GM18519 (cell line): Measurements from ENCODE around the gene SUFU.

Source experiments
- ATAC-seq: cut with Tn5 transposase; IDR thresholded peaks from one replicate; pipeline ENCODE4 v1.9.1; 2021; ENCODE audit warnings: mild to moderate bottlenecking, moderate library complexity; ENCODE audit not compliant: unreplicated experiment, low FRiP score

Gene SUFU

DNA sequence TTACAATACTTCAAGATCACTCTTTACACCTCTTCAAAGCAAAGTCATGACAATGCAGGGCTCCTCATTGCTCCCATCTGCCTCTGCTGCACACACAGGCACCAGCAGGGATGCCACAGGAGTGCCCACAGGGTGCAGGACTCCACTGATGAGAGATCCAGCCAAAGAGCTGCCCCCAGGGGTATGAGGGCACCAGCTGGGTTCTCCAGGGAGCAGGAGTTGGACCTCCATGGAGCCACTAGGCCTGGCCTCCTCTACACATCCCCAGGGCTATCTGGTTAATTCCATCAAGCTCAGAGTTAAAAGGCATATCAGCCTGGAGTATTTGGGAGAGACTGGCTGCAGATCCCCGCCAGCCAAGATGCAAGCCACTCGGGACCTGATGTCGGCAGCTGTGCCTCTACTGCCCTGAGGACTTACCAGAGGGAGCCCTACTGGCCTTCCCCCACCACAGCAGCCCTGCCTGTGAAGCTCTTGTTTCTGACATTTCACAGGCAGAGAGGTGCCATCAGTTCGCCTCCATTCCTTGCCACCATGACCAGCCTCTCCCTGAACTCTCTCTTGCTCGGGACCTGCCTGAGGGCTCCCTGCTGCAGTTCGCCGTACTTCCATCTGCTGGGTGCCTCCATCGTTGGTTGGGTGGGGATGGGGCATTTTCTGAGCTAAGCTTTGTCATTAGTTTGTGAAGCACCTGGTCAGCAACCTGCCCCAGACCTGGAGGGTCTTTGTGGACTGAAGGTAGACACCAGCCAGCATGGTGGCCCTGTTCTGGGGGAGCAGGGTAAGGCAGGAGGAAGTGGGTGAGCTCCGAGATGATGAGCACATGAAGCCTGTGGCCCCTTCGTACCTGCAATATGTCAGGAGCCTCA lies 128.0 kb downstream of the SUFU start:
- no peak for ATAC-seq

DNA sequence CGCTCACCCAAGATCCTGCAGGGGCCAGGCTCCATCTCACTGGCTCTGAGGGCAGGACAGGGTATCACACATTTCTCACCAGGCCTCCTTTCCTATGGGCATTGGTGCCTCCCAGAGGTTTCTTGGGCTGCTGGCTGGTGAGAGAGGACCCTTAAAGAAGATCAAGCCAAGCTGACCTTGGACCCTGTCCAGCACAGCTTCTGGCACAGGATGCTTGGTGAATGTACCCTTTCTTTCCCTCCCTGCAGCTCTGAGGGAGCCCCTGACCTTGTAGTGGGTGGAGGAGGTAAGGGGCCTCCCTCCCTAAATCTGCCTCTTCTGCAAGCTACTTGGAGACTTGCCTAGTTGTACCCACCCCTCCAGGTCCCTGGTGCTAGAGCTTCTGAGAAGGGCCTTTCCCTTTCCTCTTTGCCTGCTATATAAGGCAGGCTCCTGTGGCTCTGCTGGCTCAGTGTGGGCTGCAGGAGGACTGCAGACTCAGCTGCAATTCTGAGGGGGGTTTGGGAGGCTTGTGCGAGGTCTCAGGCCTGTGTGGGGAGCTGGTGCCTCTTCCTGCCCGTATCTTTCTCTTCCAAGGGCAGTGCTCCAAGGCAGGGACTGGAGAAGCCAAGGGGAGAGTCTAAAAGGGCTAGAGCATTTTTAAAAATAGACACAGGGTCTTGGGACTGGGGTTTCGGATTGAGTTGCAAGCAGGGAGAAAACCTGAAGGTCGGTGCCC lies 128.8 kb downstream of the SUFU start:
- no peak for ATAC-seq

DNA sequence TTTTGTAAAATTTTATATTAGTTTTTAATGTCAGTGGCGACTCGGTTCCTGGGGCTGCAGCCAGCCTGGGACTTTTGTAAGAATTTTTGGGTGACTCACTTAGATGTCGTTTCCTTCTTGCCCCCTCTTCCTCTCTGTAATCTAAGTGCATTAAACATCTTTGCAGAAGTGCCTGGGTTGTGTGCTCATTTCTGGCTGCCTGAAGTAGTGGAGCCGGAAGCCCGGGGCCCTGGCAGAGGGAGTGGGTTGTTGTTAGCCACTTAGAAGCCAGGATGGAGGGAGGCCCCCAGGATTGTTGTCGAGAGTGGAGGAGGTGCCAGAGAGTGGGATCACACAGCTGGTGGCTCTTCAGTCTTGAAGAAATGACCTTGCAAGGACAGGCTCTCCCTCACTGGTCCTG lies 129.5 kb downstream of the SUFU start:
- no peak for ATAC-seq

DNA sequence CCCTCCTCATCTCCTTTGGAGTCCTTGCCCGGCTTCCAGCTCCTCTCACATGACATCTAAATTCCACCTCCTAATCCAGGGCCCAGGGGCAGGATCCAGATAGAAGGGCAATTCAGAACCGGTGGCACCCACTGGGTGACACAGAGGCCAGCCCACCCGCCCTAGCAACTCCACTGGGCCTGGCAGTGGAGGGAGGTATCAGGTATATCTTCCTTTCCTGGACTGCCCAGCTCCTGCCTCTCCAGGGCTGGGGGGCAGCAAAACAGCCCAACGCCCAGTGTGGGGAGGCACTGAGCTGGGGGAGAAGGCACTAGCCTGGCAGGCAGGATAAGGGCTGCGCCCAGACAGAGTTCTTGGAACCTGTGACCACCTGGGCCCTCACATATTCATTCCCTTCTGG lies 130.1 kb downstream of the SUFU start:
- ATAC-seq, result no peak

DNA sequence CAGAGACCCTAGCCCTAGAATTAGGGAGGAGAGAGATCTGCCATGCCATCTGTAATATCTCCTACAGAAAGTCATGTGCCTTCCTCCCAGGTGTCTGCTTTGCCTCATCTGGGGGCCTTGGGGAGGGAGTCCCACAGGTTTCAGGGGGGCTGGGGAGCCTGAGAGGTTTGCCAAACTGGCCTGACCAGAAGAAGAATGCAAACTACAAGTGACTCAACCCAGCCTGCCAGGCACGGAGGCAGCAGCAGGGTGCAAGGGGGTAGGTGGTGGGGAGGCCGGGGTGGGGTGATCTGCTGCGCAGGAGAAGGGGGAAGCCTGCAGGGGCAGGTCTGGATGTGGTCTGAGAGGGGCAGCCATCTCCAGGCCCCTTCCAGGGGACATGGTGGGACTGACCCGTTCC lies 130.9 kb downstream of the SUFU start:
- ATAC-seq, result no peak

DNA sequence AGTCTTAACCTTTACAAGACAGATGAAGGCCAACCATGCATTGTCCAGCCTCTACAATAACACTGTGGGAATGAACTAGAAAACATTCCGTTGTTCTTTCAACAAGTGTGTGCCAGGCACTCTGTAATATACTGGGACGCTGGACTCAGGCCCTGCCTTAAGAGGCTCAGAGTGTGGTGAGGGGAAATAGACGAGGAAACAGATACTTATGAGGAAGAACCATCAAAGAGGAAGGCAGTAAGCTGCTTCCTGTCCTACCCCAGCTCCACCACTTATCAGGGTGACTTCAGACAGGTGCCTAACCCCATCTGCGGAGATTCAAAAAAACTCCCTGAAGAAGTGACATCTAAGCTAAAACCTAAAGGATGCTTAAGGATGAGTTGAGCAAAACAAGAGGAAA lies 131.6 kb downstream of the SUFU start:
- ATAC-seq, result no peak

DNA sequence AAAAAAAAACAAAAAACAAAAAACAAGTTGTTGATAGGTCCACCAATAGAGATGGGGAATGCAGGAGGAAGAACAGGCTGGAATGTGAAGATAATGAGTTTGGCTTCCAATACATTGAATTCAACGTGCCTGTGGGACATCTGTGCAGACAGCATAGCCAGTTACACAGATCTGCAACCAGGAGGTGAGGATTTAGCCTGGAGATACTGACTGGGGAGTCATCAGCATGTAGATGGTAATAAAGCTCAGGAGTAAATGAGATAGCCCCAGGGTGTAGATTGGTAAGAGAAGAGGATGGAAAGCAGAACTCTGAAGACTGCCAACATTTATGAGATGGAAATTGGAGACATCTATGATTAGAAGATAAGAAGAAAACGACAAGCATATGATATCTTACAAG lies 135.8 kb downstream of the SUFU start:
- no peak for ATAC-seq

DNA sequence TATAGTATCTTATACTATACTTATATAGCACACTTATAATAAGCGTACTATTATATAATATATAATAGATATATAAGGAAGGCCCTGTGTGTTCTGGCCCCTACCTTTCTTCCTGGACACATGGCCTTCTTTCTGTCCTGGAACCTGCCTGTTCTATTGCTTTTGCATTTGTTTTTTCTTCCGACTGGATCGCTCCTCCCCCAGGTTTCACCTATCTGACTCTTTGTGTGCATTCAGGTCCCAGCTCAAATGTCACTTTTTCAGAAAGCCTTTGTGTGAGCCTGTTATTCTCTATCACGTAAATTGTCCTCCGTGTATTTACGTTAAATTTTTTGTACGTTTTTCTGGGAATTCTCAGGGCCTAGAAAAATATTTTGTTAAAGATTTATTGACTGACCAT lies 137.6 kb downstream of the SUFU start:
- ATAC-seq, result no peak

DNA sequence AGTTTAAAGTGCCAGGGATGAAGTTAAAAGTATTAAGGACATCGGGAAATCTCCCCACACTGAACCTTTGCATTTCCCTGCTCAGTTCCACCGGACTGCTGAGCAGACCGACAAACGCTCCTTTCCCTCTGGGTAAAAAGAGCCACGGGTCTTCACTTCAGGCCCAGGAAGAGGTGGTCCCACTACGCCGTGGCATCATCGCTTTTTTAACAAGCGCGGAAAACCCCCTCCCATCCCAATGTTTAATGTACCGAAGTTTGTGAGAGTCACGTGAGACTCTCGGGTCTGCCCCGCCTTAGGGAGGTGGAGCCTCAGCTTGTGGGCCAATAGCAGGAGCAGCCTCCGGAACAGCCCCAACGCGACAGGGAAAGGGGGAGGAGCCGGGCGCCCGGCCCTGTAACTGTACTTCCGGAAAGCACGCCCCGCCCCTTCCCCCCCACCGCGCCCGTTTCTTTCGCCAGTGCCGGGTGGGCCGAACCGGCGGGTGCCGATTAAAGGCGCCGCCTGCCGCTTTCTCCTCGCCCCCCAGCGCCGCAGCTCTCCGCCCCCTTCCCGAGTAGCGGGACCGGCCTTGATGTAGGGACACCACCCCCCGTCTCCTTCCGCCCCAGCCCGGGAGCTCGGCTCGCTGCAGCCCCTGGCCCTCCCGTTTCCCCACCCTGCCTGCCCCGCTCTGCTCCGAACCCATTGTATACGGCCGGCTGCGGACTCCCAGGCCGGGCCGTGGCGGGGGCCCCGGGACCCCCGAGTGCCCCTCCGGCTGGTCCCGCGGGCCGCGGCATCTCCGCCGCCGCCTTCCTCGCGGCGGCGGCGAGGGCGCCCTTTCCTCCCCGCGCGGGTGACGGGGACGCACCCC lies 138.3 kb downstream of the SUFU start:
- peak; percentile 41 for ATAC-seq

DNA sequence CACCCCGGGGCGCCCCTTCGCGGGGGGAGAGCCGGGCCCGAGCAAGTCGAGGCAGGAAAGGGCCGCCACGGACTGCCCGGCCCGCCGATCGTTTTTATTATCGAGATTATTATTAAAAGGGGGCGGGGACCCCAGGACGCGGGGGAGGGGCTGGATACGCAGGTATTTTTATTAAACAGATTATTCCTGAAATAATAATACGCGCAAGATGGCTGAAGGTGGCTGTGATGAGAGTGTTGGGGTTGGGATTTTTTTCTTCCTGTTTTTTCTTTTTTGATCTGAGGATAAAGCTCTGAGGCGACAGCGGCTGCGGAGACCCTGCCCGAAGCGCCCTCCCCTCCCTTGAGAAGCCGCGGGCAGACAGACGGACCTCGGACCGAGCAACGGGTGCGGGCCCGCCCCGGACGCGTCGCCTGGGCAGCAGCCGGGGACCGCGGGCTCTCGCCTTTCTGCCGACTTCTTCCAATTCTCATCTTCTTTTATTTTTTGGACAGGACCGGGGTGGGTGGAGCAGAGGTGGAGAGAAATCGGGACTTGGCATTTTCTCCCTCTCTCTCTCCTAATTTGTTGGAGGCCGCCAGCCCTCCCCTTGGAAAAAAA lies 139.1 kb downstream of the SUFU start:
- no peak for ATAC-seq

DNA sequence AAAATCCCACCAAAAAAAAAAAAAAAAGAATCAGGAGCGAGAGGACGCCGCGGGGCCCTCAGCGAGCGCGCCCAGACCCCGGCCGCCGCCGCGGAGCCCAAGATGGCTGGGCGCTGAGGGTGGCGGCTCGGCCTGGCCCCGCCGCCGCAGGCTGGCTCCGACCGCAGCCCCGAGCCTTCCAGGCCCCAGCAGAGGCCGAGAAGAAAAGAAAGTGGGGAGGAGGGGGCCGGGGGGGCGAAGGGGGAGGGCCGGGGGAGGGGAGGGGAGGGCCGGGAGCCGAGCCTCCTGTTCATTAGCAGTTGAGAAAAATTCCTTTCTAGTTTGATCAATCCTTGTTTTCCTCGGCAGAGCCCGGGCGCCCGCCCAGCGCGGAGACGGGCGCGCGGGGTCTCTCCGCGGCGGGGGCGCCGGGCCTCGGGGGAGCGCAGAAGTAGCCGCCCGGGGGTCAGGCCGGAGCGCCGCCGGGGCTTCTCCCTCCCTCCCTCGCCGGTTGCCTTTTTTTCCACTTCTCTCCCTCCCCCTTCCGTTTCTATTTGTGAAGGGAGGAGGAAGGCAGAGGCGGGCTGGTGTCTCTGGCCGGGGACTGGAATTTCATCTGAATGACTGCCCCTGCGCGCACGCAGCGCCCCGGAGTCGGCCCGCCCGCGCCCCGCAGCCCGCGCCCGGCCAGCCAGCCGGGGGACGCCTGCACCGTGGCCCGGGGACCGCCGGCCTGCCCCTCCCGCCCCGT lies 139.7 kb downstream of the SUFU start:
- no peak for ATAC-seq

DNA sequence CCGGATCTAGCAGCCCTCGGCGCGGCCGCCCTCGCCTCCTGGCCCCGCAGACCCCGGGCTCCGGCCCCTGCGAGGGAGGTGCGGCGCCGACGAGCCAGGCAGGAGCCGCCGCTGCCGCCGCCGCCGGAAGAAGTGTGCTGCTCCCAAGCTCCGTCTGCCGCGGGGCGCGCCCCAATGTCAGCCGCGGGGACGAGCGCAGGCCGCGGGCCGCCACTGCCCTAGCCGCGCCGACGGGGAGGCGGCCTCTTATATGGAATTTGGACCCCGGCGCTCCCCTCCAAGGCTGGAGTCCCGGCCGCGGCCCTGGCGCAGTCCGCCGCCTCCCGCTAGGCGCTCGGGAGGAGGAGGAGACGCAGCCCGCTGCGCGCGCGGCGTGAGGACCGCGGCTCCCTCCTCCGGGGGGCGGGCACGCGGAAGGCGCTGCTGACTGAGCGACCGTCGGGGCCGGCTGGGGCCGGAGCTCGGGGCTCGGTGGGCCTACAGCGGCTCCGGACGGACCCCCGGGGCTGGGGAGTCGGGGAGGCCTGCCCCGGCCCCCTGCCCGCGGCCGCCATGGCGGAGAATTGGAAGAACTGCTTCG lies 140.4 kb downstream of the SUFU start, which contains the start of gene TRIM8:
Gene TRIM8 (plus strand): TSS at position 414 of the 580 bp plus-strand sequence. CDS start 139 bp downstream, at position 553.
- ATAC-seq, result no peak

DNA sequence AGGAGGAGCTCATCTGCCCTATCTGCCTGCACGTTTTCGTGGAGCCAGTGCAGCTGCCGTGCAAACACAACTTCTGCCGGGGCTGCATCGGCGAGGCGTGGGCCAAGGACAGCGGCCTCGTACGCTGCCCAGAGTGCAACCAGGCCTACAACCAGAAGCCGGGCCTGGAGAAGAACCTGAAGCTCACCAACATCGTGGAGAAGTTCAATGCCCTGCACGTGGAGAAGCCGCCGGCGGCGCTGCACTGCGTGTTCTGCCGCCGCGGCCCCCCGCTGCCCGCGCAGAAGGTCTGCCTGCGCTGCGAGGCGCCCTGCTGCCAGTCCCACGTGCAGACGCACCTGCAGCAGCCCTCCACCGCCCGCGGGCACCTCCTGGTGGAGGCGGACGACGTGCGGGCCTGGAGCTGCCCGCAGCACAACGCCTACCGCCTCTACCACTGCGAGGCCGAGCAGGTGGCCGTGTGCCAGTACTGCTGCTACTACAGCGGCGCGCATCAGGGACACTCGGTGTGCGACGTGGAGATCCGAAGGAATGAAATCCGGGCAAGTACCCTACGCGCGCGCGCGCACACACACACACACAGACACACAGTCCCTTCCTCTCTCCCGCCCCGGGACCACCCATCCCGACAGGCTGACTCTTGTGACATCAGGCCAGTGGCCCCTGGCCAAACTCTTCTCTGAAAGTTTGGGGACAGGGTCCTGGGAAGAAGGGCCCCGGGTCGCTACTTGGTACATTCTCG lies 141.0 kb downstream of the SUFU start:
- ATAC-seq, result no peak

DNA sequence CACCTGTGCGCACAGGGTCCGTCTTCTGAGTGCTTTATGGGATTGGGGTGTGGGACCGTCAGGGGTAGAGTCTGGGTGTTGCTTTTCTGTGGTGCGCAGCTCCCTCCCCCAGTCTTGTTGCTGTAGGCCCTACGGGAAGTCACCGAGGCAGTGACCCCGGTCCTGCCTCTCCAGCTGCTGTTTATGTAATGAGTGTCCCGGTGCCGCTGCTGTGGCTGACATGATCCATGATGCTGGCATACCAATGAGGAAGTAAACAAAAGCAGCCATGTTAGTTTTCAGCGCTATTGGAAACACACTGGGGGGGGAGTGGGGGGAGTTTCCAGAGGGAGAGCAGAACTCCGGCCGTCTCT lies 141.6 kb downstream of the SUFU start:
- no peak for ATAC-seq

DNA sequence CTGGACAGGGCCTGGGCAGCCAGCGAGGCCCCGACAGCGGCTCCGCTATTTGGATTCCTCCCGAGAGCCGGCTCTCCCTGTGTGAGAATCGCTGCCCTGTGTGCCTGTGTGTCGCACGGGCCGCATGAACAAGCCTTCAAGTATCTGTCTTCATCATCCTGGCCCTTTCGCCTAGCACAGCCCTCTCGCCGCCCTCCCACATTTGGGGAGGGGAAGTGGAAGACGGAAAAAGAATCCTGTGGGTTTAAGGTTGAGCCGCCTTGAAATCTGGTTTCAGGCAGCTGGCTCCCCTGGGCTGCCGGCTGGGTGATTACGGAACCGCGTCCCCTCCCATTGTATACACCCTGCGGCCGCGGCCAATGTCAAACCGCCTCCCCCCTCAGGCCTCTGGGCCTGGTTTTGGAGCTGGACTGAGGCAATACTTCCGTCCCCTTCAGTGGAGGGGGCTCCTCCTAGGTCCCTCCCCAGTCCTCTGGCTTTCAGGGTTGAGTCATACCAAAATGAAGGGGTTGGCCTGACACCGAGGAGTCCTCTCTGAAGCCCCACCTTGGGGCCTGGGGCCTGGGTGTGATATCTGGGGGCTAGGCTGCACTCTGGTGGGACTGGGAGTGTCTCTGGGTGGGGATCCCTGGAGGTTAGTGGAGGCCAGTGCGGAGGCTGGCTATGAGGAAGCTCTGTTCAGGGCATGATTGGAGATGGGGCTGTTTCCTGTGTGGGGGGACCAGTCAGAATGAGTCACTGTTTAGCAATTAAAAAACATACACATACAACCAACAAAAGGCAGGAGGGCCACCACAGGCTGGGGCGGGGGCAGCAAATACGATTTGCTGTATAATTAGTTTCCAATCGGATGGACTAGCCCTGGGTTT lies 142.2 kb downstream of the SUFU start:
- ATAC-seq, result no peak

DNA sequence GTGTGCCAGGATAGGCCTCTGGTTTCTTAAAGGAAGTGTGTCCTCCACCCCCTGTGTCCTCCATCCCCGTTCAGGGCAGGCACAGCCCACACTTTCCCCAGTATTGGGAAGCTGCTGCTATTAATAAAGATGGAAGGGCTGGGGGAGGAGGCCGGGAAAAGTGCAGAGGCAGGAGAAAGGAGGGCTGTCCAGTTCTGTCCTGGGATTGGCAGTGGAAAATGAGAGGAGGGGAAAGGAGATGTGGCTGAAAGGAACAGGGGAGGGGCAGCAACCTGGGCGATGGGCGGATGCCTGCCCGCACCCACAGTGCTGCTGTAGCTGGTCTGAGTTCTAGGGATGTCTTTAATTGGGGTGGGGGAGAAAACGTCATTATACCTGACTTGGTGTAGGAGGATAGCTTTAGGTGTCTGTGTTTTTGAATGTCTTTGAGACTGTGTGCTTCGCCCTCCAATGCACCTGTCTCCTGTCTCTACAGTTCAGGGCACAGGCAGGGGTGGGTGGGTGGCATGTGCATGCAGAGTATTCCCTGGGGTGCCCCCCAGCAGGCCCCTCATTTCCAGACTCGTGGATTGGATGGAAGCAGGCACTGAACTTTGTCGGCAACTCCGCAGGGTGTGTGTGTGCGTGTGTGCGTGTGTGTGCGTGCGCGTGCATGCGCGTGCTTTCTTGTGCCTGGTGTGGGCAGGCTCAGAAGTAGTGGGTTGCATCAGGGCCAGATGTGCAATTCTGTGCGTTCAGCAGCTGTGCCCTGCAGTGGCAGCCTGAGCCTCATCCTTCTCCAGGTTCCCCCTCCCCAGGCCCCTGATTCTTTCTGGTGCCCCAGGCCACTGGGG lies 143.1 kb downstream of the SUFU start:
- ATAC-seq, result no peak
